SIG-M5 treated with dmso at 0.1 percent for 504 hours (cell line): ENCODE data around the gene TGDS.
A peak's percentile ranks its signal among the peaks of the same experiment; 100 is the strongest.
"Not testable (repeated sequence)": the region's sequence is repeated elsewhere in the genome, so short reads cannot be mapped to it uniquely, and the experiment has no call there.

ENCODE experiments used
- DNase-seq: peaks from one replicate; lab custom pipeline; 2025; ENCODE audit not compliant: unreplicated experiment; lab: John Stamatoyannopoulos, UW

TGDS gene, protein sequence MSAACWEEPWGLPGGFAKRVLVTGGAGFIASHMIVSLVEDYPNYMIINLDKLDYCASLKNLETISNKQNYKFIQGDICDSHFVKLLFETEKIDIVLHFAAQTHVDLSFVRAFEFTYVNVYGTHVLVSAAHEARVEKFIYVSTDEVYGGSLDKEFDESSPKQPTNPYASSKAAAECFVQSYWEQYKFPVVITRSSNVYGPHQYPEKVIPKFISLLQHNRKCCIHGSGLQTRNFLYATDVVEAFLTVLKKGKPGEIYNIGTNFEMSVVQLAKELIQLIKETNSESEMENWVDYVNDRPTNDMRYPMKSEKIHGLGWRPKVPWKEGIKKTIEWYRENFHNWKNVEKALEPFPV

DNA sequence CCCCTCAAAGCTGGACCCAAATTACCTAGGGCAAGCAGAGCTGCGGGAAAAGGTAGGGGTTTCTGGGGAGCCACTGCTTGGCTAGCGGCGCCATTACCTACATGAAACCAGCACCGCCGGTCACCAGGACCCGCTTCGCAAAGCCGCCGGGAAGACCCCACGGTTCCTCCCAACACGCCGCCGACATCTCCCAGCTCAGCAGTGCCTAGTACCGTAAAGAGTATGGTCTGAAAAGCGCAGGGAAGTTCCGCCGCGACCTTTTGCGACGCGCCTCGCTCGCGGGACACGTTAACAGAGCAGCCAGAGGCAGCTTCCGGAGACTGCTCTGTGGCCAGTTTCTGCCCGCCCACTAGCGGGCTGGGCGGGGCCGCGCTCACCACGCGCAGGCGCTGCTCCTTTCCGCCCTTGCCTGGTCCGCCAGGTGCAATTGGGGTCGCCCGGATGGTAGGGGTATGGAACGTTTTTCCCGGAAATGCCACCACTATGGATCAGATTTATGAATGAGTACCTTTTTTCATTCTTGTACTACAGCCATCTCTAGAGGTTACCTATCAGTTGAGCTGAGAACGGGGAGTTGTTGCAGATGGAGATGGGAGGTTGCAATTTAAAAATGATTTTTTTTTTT lies at the start of gene TGDS:
TSS of gene TGDS (minus strand) at position 203 of the 625 bp plus-strand sequence. CDS start at position 187, 16 bp downstream.
- DNase-seq = peak; percentile 96

GRCh38 chr13:94641409-94641941 lies 45.5 kb upstream of the TGDS start:
- DNase-seq = peak; percentile 20

DNA sequence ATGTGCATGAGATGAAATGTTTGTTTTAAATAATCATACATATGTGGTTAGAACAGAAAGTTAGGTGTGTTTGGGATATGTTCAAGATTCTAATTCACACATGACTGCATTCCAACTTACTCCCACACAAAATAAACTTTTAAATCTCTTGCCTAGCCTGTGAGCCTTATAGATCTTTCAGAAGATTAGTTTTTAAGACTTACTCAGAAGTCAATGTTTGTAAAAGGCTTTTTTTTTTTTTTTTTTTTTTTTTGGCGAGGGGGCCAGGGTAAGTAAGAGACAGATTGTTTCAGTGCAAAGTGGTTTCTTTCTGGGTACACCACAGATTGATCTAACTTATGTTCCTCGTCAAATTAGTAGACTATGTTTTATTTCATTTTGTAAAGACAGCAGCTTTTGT lies 44.8 kb upstream of the TGDS start:
- DNase-seq = no peak

DNA sequence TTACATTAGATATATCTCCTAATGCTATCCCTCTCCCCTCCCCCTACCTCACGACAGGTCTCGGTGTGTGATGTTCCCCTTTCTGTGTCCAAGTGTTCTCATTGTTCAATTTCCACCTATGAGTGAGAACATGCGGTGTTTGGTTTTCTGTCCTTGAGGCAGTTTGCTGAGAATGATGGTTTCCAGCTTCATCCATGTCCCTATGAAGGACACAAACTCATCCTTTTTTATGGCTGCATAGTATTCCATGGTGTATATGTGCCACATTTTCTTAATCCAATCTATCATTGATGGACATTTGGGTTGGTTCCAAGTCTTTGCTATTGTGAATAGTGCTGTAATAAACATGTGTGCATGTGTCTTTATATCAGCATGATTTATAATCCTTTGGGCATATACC lies 41.7 kb upstream of the TGDS start:
- not testable (repeated sequence) for DNase-seq

DNA sequence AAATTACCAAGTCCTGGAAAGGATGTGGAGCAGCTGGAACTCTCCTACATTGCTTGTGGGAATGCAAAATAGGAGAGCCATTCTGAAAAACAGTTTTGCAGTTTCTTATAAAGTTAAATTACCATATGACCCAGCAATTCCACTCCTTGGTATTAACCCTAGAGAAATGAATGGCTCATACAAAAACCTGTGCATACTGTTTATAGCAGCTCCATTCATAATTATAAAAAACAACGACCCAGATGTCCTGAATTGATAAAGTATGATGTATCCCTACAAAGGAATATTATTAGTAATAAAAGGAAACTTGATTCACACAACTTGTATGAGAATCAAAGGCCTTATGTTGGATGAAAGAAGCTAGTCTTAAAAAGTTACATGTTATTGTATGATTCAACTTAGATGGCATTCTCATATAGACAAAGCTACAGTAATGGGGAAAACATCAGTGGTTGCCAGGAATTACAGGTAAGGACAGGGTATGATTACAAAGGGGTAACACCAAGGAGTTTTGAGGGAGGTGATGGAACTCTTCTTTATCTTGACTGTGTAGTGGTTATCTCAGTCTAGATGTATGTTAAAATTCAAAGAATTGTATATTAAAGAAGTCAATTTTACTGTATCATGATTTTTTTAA lies 41.1 kb upstream of the TGDS start:
- DNase-seq = no peak

DNA sequence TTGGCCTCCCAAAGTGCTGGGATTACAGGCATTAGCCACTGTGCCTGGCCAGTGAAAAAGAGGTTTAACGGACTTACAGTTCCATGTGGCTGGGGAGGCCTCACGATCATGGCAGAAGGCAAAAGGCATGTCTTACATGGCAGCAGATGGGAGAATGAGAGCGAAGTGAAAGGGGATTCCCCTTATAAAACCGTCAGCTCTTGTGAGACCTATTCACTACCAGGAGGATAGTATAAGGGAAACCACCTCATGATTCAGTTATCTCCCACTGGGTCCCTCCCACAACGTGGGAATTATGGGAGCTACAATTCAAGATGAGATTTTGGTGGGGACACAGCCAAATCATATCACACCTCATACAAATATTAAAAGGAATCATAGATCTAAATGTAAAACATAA lies 40.1 kb upstream of the TGDS start:
- not testable (repeated sequence) for DNase-seq

DNA sequence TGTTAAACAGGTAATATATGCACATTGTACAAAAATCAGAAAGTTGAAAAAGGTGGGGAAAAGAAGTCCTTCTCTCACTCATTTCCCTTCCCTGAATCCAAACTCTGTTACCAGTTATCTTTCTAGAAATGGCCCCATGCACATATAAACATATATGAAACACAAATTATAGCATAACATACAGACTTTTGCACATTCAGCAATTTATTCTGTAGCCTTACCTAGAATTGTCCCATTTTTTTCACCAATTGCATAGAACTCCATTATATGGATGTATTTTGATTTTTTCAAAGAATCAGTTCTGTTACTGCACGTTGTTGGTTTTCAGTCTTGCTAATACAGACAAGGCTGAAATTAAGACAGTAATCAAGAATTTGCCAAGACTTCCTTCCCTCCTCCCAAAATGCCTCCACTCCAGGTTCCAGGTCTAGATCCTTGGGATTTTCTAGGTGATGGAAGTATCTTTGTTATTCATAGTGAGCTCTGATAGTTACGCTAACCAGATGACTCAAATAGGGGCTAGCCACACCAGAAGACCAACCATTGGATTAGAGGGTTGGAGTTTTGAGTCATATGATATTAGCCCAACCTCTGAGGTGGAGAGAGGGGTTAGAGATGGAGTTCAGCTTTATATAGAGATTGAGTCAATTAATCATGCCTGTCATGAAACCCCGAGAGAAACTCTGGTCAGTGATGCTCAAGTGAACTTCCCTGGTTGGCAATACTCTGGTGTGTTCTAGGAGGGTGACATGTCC lies 36.5 kb upstream of the TGDS start:
- no peak for DNase-seq

- no peak for DNase-seq
These were observed 34.9 kb upstream of the TGDS start for GRCh38 chr13:94630858-94631257.

DNA sequence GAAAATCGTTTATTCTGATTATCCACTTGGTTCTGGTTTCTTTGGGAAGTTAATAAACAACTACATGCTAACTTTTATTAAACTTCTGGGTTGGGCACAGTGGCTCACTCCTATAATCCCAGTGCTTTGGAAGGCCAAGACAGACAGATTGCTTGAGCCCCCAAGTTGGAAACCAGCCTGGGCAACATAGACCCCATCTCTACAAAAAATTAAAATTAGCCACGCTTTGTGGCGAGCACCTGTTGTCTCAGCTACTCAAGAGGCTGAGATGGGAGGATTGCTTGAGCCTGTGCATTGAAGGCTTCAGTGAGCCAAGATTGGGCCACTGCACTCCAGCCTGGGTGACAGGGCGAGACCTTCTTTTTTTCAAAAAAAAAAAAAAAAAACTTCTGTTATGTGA lies 27.4 kb upstream of the TGDS start:
- DNase-seq = no peak

DNA sequence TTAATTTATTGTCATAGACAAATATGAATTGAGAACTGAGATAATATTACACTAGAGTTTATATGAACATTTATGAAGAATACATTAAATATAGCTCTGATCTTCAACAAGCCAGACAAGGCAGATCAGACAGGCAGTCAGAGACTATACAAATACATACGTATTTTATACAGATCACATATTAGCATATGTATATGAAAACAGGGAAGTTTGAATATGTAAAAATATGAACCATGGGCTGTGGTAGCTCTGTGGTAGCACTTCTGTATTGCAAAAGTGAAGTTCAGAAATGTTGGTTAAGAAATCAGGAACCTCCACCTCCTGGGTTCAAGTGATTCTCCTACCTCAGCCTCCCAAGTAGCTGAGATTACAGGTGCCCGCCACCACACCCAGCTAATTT lies 26.4 kb upstream of the TGDS start:
- DNase-seq = peak; percentile 13

GRCh38 chr13:94620286-94620896 lies 24.4 kb upstream of the TGDS start:
- DNase-seq = no peak

DNA sequence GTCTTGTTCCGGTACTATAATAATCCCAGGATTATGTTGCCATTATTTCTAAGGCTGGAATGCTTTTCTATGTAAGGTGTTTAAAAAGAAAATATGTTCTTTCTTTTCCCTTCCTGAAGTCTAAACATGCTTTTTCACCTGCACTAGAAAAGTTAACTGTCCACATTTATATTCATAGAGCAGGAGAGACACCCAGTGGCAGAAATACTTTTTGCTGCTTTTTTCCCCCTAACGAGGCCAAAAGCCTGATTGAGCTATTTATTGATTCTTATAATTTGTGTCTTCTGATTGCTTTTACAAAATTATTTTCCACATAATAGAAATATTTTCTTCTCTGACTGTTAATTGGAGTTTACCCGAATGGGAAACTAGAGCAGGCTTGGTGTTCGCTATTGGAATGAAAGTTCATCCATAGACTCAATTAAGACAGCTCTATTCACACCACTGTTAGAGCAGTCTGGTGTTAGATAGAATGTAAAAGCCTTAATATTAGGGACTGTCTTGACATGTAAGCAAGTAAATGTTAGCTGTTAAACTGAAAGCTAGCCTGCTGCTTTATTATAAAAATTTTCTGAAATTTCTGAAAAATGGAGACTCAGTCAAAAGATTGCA lies 21.5 kb upstream of the TGDS start:
- DNase-seq = peak; percentile 23

GRCh38 chr13:94613051-94613450 lies 17.1 kb upstream of the TGDS start:
- DNase-seq = no peak

- no peak for DNase-seq
These were observed 16.1 kb upstream of the TGDS start for GRCh38 chr13:94612050-94612449.

GRCh38 chr13:94610475-94610874 lies 14.5 kb upstream of the TGDS start:
- no peak for DNase-seq

DNA sequence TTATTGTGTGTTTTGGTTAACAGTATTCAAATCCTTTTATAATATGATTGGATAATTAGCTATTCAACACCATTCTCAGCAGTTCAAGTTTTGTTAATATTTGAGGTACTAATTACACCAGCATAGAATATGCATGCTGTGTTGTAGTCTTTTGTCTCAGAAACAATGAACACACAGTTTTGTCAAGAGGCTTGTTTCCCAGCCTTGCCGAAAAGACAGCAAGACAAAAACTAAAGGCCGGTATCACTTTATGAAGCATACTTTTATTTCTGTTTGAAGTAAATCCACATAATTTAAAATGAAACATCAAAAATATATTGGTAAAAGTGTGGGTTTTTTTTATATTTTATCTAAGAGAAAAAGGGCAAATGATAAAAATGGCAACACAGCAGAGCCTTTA lies 13.2 kb upstream of the TGDS start:
- no peak for DNase-seq

GRCh38 chr13:94608586-94608985 lies 12.6 kb upstream of the TGDS start:
- DNase-seq = no peak

DNA sequence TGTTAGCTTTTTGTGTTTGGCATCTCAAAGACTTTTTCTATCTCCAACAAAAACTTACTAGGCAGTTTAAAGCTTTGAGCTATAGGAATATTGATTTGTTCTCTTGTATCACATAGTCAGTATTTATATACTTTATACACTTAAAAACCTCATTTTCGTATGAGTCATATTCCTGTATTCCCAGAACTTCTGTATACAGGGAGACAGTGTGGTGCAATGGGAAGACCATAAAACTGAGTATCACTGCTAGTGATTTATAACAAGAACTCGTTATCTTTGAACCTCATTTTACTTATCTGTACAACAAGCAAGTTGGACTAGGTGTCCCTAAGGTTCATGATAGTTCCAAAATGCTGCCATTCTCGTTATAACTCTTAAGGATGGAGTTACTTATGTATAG lies 12.0 kb upstream of the TGDS start:
- no peak for DNase-seq

DNA sequence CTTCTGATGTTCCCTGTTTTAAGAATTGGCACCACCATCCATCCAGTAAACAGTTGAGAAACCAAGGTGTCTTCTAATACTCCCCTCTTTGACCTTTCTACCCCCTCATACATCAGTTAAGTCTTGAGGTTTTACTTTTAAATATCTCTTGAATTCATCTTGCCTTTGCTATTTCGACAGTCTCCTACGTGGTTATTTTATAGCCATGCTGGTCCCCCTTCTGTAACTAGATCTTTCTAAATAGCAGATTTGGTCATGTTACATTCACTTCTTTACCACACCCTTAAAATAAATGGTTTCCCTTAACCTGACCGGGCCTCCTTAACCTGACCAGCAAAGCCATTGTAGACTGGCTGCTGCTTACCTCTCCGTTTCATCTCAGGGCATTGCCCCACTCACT lies 11.1 kb upstream of the TGDS start:
- no peak for DNase-seq

DNA sequence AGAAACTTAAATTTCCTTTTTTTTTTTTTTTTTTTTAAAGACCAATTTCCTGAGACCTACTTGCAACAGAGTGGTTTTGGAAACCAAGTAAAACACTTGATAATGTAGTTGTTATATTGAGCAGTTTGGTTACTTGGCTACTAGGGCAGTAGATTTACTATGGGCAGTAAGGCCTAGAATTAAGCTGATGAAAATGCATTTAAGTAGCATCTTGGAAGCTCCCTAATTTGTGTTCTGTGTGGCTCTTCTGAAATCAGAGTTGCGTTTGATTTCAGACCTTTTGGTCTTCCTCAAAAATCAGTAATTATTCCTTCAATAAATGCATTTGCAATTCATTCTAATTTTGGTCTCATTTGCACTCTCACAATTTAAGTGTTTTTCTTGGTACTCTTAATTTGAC lies 6.5 kb upstream of the TGDS start:
- DNase-seq = peak; percentile 38
